KMS-11 (cell line): ENCODE results near the gene MMP3.
"Not testable (repeated sequence)": the region's sequence is repeated elsewhere in the genome, so short reads cannot be mapped to it uniquely, and the experiment has no call there.

Source experiments
- H2AFZ ChIP-seq: fragments of 200-600 bp; sonication (generic); 2 replicates; pipeline ENCODE4 v1.6.1; 2016; ENCODE audit warnings: antibody characterized with exemption, mixed run types, low read depth
- H3K27ac ChIP-seq: fragments of 200-600 bp; sonication (generic); 2 replicates; pipeline ENCODE4 v1.6.1; 2016; ENCODE audit warnings: mild to moderate bottlenecking, mixed run types
- H3K27me3 ChIP-seq: fragments of 200-600 bp; sonication (generic); 2 replicates; pipeline ENCODE4 v1.6.1; 2017; ENCODE audit warnings: mild to moderate bottlenecking, low read depth, mixed run types, moderate library complexity; ENCODE audit not compliant: insufficient read depth
- H3K36me3 ChIP-seq: fragments of 200-600 bp; sonication (generic); 2 replicates; pipeline ENCODE4 v1.6.1; 2017; ENCODE audit warnings: mild to moderate bottlenecking, mixed run types; ENCODE audit not compliant: insufficient read depth
- H3K4me1 ChIP-seq: fragments of 200-600 bp; sonication (generic); 2 replicates; pipeline ENCODE4 v1.6.1; 2016; ENCODE audit warnings: mild to moderate bottlenecking, low read depth, mixed run types; ENCODE audit not compliant: poor library complexity, severe bottlenecking
- H3K4me2 ChIP-seq: fragments of 200-600 bp; sonication (generic); 2 replicates; pipeline ENCODE4 v1.7.0; 2016; ENCODE audit warnings: mild to moderate bottlenecking, mixed run types
- H3K4me3 ChIP-seq: fragments of 200-600 bp; sonication (generic); IDR thresholded peaks from 2 replicates; pipeline ENCODE4 v1.6.1; 2017; ENCODE audit warnings: low read depth, low read length, mixed read lengths; ENCODE audit not compliant: insufficient read depth
- H3K79me2 ChIP-seq: fragments of 200-600 bp; sonication (generic); 2 replicates; pipeline ENCODE4 v1.6.1; 2016; ENCODE audit warnings: low read depth, mixed run types; ENCODE audit not compliant: insufficient read depth
- H3K9ac ChIP-seq: fragments of 200-600 bp; sonication (generic); 2 replicates; pipeline ENCODE4 v1.6.1; 2016; ENCODE audit warnings: mild to moderate bottlenecking, mixed run types
- H4K20me1 ChIP-seq: fragments of 200-600 bp; sonication (generic); 2 replicates; pipeline ENCODE4 v1.6.1; 2016; ENCODE audit warnings: mild to moderate bottlenecking, mixed run types; ENCODE audit not compliant: insufficient read depth
- TF ChIP-seq, protein P1 (sequence below): fragments of 200-600 bp; sonication (generic); conservative IDR thresholded peaks from 2 replicates; pipeline ENCODE4 v1.6.1; 2017; ENCODE audit warnings: low read depth, mild to moderate bottlenecking, antibody characterized with exemption, low read length, moderate library complexity, mixed read lengths

The MMP3 gene

DNA sequence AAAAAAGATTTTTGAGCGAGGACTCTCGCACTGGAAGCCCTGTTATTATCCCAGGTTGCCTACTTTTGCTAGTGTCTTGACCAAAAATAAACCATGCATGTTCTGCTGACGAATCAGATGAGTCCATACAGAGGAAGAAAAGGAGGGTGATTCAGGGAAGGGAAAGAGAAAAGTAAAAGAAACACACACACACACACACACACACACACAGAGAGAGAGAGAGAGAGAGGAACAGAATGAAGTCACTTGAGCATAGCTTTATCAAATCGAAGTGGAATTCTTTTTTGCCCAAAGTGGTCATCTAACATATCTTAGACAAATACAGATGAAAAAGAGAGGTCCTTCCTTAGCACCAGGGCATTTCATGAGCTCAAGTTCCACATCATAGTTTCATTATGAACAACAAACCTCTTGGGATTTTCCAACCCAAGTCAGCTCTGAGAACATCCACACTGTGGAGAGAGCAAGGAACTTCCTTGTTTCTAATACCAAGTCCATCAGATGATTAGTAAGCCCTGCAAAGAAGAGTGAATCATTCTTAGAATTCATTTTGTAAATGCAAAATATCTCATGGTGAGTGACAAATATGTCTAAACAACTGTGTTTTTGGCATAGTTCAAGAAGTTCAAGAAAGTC, 39.1 kb upstream of the MMP3 start:
- no peak overlapping the region for H3K9ac ChIP-seq
- H3K27ac ChIP-seq = no peak overlapping the region
- no peak overlapping the region for H2AFZ ChIP-seq

DNA sequence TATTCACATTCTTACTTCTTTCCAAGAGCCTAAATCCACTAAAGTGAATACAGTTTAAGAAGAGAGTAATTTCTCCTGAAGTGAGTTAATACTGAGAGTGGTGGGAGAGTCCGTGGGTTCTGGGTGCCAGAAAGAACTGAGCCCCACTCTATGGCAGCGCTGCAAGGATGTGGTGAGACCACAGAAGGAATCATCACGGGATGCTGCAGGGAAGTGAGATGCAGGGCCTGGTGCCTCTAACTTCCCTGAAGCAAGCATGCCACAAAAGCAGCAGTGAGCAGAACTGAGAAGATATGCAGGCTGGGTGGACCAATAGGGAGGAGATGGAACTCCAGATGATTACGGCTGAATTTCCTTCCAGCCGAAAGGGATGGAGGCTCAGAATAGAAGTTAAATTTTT, 36.4 kb upstream of the MMP3 start:
- Histone ChIP-seq H2AFZ (no peak overlapping the region), H3K4me2 (no peak overlapping the region), H4K20me1 (no peaks in the 10 kb centered on the region), H3K4me1 (no peaks in the 10 kb centered on the region), H3K9ac (no peak overlapping the region), H3K27ac (no peak overlapping the region), H3K79me2 (no peaks in the 10 kb centered on the region), H3K4me3 (no peak overlapping the region), H3K36me3 (no peaks in the 10 kb centered on the region), H3K27me3 (no peaks in the 10 kb centered on the region)
- TF ChIP-seq, protein P1, sequence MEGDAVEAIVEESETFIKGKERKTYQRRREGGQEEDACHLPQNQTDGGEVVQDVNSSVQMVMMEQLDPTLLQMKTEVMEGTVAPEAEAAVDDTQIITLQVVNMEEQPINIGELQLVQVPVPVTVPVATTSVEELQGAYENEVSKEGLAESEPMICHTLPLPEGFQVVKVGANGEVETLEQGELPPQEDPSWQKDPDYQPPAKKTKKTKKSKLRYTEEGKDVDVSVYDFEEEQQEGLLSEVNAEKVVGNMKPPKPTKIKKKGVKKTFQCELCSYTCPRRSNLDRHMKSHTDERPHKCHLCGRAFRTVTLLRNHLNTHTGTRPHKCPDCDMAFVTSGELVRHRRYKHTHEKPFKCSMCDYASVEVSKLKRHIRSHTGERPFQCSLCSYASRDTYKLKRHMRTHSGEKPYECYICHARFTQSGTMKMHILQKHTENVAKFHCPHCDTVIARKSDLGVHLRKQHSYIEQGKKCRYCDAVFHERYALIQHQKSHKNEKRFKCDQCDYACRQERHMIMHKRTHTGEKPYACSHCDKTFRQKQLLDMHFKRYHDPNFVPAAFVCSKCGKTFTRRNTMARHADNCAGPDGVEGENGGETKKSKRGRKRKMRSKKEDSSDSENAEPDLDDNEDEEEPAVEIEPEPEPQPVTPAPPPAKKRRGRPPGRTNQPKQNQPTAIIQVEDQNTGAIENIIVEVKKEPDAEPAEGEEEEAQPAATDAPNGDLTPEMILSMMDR = no peak

More for the DNA sequence above, 39.1 kb upstream of the MMP3 start:
- H3K4me1 ChIP-seq = no peaks in the 10 kb centered on the region
- no peaks in the 10 kb centered on the region for H3K79me2 ChIP-seq
- no peak overlapping the region for H3K4me3 ChIP-seq
- H4K20me1 ChIP-seq = no peaks in the 10 kb centered on the region
- no peaks in the 10 kb centered on the region for H3K27me3 ChIP-seq
- TF ChIP-seq, protein P1 = no peak
- no peak overlapping the region for H3K4me2 ChIP-seq
- H3K36me3 ChIP-seq = no peaks in the 10 kb centered on the region

DNA sequence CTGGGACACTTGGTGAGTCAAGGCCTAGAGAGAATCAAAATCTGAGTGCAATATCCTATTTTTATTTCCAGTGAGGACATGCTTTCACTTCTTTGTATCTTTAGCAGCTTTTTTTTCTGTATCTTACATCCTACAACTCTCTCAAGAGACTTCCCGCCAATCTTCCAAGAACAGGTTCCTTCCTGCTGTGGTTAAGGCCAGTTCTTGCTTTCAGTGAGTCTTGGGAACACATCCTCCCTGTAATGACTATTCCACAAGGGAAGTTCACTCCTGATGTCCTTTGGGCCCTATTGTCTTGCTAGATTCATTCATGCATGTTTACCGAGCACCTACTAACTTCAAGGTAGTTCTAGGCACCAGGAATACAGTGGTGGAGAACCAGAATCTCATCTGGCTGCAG, 35.2 kb upstream of the MMP3 start:
- Histone ChIP-seq H3K4me3 (no peak overlapping the region), H4K20me1 (no peaks in the 10 kb centered on the region), H3K79me2 (no peaks in the 10 kb centered on the region), H3K36me3 (no peaks in the 10 kb centered on the region), H3K4me1 (no peaks in the 10 kb centered on the region), H2AFZ (no peak overlapping the region), H3K4me2 (no peak overlapping the region), H3K9ac (no peak overlapping the region), H3K27me3 (no peaks in the 10 kb centered on the region), H3K27ac (no peak overlapping the region)
- TF ChIP-seq, protein P1 = no peak

DNA sequence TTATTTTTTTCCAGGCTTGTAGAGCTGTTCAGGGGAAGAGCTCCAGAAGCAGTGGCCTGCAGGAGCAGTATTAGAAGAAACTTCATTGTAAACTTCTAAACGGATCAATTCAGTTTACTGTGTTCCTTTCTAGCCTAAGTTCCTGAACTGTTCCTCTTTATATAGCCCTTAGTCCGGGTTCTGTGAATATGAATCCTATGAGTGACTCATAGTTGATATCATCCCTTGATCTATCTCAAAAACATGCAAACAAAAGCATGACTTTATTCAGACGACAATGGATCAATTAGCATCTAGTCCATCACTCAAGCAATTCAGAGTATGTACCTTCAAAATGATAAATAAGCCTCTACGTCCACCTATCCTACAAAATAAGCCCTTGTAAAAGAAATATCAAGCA, 31.4 kb upstream of the MMP3 start, which contains the start of gene MMP12:
MMP12 (minus strand) TSS at position 131 of the 400 bp plus-strand sequence; CDS start at position 86, 45 bp downstream.
- Histone ChIP-seq H2AFZ (no peak within 1 kb of the TSS), H3K4me3 (no peak within 1 kb of the TSS), H4K20me1 (no peaks in the 10 kb centered on the region), H3K27ac (no peak within 1 kb of the TSS), H3K27me3 (no peaks in the 10 kb centered on the region), H3K4me2 (no peak within 1 kb of the TSS), H3K36me3 (no peaks in the 10 kb centered on the region), H3K9ac (no peak within 1 kb of the TSS), H3K4me1 (no peaks in the 10 kb centered on the region), H3K79me2 (no peaks in the 10 kb centered on the region)
- TF ChIP-seq, protein P1 = no peak

DNA sequence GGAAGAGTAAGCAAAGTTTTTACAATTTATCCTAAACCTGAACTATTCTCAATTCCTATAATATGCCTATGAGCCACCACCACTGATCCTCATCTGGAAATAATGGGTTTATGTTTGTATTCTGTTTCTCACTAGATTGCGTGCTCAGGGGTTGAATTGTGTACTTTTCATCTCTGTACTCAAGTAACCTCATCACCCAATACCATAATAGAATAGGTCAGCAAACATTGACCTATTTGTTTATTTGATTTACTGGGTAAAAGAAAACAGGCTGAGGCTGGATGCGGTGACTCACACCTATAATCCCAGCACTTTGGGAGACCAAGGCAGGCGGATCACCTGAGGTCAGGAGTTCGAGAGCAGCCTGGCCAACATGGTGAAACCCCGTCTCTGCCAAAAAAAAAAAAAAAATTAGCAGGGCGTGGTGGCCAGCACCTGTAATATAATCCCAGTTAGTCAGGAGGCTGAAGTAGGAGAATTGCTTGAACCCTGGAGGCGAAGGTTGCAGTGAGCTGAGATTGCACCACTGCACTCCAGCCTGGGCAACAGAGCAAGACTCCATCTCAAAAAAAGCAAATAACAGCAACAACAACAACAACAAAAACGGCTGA, 26.1 kb upstream of the MMP3 start:
- not testable (repeated sequence) for H3K4me2 ChIP-seq, H3K27ac ChIP-seq, H2AFZ ChIP-seq, H3K4me3 ChIP-seq, H3K4me1 ChIP-seq, H3K79me2 ChIP-seq, H3K9ac ChIP-seq, H3K27me3 ChIP-seq, H4K20me1 ChIP-seq, H3K36me3 ChIP-seq
